ENCODE measurements around the gene C19orf44.

Gene C19orf44

DNA sequence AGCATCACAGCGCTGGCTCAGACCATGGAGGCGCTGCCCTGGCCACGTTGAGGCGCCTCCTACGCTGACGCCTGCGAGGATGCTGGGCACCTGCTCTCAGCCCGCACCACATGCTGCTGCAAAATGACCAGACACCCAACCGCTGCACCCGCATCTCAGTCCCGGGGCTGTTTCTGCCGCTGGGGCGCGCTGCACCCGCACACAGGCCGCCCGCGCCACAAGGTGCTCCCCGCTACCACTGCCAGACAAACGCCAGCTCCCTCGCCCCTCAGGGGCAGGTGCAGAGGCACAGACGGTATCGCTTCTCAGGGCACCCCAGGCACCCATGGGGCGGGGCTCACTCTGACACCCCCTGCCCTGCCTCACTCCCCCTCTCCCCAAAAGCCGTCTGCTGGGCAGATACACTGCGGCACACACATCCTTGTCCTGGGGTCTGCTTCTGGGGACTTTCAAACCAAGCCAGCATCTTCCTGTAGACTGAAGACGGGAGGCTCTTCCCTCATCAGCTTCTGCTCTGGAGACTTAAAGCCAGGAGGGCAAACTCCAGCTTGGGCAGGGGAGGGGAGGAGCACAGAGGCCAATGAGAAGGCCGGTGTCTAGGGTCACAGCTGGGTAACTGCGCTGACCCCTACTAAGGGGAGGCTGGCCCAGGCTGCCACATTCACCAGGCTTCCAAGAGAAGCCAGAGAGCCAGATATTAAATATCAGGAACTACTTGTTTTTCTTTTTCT is 29.7 kb downstream of the C19orf44 start:
- ChIA-PET CTCF (interaction anchor here (2.7 kb wide), 1 partner anchor 11 kb away, joined by 10 read pairs; no protein-coding TSS in a partner anchor), POLR2A (interaction anchor here (0.9 kb wide), 1 partner anchor 11 kb away, joined by 3 read pairs; no protein-coding TSS in a partner anchor)
- H3K4me3 ChIP-seq (ENCODE audit: low read depth, low read length): no peak overlapping the region
- DNase-seq (ENCODE audit: low read depth, low spot score): no peak
- TF ChIP-seq, protein P1, sequence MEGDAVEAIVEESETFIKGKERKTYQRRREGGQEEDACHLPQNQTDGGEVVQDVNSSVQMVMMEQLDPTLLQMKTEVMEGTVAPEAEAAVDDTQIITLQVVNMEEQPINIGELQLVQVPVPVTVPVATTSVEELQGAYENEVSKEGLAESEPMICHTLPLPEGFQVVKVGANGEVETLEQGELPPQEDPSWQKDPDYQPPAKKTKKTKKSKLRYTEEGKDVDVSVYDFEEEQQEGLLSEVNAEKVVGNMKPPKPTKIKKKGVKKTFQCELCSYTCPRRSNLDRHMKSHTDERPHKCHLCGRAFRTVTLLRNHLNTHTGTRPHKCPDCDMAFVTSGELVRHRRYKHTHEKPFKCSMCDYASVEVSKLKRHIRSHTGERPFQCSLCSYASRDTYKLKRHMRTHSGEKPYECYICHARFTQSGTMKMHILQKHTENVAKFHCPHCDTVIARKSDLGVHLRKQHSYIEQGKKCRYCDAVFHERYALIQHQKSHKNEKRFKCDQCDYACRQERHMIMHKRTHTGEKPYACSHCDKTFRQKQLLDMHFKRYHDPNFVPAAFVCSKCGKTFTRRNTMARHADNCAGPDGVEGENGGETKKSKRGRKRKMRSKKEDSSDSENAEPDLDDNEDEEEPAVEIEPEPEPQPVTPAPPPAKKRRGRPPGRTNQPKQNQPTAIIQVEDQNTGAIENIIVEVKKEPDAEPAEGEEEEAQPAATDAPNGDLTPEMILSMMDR (IDR thresholded peaks at IDR 0.05; ENCODE audit: insufficient read depth, low read length, missing control alignments): no peak

DNA sequence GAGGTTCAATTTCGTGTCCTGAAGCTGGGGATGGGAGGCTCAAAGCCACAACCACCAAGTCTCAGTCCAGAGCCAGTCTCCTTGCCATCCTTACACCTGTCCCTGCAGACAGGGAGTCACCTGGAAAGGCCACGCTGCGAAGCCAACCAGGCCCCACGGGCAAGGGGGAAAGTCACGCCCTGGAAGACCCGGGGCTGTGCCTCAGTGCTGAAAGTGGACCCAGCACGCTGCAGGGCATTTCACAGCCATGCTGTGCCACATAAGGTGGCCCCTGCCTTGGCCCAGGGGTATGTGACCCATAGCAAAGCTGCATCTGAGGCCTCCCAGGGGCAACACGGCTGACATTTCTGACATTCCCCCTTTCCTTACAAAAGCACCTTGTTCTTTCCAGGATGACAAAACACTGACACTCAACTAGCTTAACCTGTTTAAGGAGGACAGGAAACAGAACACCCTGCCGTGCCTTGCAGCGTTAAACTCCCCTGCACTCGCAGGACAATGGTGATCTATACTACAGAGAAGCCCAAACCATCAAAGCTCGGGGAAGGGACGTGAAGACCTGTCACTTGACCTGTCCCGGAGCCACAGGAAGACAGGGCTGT is 31.2 kb downstream of the C19orf44 start:
- CTCF ChIA-PET: interaction anchor here (1.0 to 2.7 kb wide), 4 partner anchors 10 to 18 kb away, joined by 3 to 10 read pairs (median 4); no protein-coding TSS in a partner anchor
- TF ChIP-seq, protein P1 (IDR thresholded peaks at IDR 0.05; ENCODE audit: insufficient read depth, low read length, missing control alignments): no peak
- no peak overlapping the region for H3K4me3 ChIP-seq (ENCODE audit: low read depth, low read length)
- POLR2A ChIA-PET: no interaction called here
- DNase-seq (ENCODE audit: low read depth, low spot score): no peak

DNA sequence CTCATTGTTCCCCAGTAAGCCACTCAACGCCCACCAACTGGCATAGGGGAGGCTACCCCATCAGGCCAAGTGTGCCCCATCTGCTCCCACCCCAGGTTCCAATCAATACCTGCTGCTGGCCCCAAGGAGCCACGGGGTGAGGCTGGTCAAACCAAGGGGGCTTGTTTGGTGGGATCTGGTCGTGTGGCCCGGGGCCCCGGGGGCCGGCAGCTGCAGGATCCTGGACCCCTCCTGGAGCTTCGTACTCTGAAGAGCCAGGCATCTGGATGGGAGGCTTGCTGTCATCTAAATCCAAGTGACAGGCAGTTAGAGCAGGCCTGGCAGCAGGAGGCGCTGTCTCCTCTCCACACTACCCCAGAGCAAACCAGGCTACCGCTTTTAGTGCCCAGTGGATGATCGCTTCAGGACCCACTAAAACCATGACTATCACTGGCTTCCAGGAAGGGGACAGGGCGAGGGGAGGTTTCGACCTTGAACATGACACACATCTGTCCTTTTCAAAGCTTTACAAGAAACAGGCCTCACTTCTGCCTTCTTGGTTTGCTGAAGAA is 31.9 kb downstream of the C19orf44 start:
- TF ChIP-seq, protein P1 (IDR thresholded peaks at IDR 0.05; ENCODE audit: insufficient read depth, low read length, missing control alignments): no peak
- CTCF ChIA-PET: interaction anchor here (1.0 to 2.7 kb wide), 4 partner anchors 10 to 19 kb away, joined by 3 to 10 read pairs (median 4); no protein-coding TSS in a partner anchor
- DNase-seq (ENCODE audit: low read depth, low spot score): no peak

GRCh38 chr19:16529466-16530144 is 33.4 kb downstream of the C19orf44 start:
- CTCF ChIA-PET: interaction anchor here (1.3 kb wide), 1 partner anchor 11 kb away, joined by 4 read pairs; no protein-coding TSS in a partner anchor
- TF ChIP-seq, protein P1 (IDR thresholded peaks at IDR 0.05; ENCODE audit: insufficient read depth, low read length, missing control alignments): no peak

More for the DNA sequence above, 31.9 kb downstream of the C19orf44 start:
- POLR2A ChIA-PET: no interaction called here
- no peak overlapping the region for H3K4me3 ChIP-seq (ENCODE audit: low read depth, low read length)

DNA sequence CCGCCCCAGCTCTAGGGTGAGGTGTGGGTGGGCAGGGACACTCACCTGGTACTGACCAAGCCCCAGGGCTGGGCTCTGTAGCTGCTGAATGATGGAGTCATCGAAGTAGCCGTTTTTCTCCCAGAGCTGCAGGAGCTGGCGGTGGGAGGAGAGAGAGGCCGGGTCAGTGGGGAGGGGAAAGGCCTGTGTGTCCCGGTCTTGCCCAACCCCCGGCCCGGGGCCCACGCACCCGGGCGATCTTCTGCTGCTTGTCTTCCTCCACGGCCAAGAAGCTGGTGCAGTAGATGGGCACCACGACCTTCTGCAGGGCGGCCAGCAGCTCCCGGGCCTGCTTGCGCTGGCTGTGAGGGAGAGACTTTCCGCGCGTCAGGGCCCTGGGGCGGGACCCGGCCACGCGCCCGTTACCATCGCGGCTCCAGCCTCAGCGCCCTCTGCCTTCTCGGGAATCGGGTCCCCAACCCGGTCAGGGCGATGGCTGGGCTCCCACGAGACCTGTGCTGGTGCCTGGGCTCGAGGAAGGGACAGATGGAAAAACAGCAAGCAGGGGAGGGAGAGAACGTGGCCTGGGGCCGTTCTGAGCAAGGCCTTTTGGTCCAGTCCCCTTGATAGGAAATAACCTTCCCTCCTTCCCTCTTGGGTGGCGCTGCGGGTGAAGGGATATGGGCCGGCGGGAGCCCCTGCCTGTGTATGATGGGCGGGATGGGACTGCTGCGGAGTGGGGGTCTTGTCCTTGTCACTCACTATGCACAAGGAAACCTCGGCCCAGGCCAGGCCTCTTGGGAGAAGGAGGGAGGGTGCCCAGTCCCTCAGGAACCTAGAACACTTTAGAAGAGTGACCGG is 34.6 kb downstream of the C19orf44 start:
- ChIA-PET POLR2A (no interaction called here), CTCF (no interaction called here)
- DNase-seq (ENCODE audit: low read depth, low spot score): no peak

More at GRCh38 chr19:16529466-16530144, 33.4 kb downstream of the C19orf44 start:
- POLR2A ChIA-PET: no interaction called here
- DNase-seq (ENCODE audit: low read depth, low spot score): no peak
- no peak overlapping the region for H3K4me3 ChIP-seq (ENCODE audit: low read depth, low read length)

More for the DNA sequence above, 34.6 kb downstream of the C19orf44 start:
- no peak overlapping the region for H3K4me3 ChIP-seq (ENCODE audit: low read depth, low read length)
- TF ChIP-seq, protein P1 (IDR thresholded peaks at IDR 0.05; ENCODE audit: insufficient read depth, low read length, missing control alignments): no peak
